ENCODE results near the gene FTO.

DNA sequence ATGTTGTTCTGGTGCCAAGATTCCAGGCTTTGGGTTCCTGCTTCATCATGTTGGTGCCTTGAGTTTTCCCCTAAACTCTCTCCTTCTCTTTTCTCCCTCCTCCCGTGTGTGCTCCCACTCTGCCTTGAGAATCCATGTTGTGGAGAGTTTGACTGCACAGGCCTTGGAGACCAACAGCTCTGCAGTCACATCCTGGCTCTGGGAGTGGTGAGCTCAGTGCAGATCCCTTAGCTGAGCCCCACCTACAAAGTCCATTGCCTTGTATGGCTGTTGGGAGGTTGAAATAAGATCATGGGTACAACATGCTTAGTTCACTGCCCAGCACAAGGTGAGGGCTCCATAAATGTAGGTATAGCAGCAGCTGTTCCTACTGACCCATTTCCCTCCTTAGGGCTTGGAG lies 496.8 kb downstream of the FTO start:
- TF ChIP-seq RAD21 (conservative IDR thresholded peaks at IDR 0.05) (no peak), SMC3 (conservative IDR thresholded peaks at IDR 0.05; ENCODE audit: poor library complexity) (no peak), TAF1 (IDR thresholded peaks at IDR 0.05; ENCODE audit: low read depth) (no peak), CTCF (IDR thresholded peaks at IDR 0.05; ENCODE audit: poor library complexity, severe bottlenecking) (no peak), EP300 (conservative IDR thresholded peaks at IDR 0.05; ENCODE audit: poor library complexity, severe bottlenecking) (no peak), EZH2 (IDR thresholded peaks at IDR 0.05; ENCODE audit: borderline replicate concordance, insufficient read depth, low read length, poor library complexity, severe bottlenecking) (no peak)

Data from neural cell (in vitro differentiated cells).